Stromal cell of bone marrow (primary cell): Measurements from ENCODE around the gene FAM78B.

Experiments used
- DNase-seq: peaks from one replicate; pipeline ENCODE4 v3.0.0-alpha.2; 2012; ENCODE audit warnings: low read depth

The FAM78B gene

GRCh38 chr1:166164995-166165660 is 1.7 kb downstream of the FAM78B start:
- DNase-seq: no peak

- no peak for DNase-seq
These were observed 2.2 kb downstream of the FAM78B start for GRCh38 chr1:166164646-166164994.

- DNase-seq: no peak
These were observed 7.1 kb downstream of the FAM78B start for GRCh38 chr1:166159656-166160055.

GRCh38 chr1:166156674-166157073 is 10.1 kb downstream of the FAM78B start:
- no peak for DNase-seq

GRCh38 chr1:166155108-166155507 is 11.7 kb downstream of the FAM78B start:
- no peak for DNase-seq

GRCh38 chr1:166153525-166154314 is 13.1 kb downstream of the FAM78B start:
- no peak for DNase-seq

- DNase-seq: no peak
These were observed 13.8 kb downstream of the FAM78B start for GRCh38 chr1:166152978-166153377.

GRCh38 chr1:166151804-166152203 is 15.0 kb downstream of the FAM78B start:
- no peak for DNase-seq

- DNase-seq: no peak
These were observed 21.3 kb downstream of the FAM78B start for GRCh38 chr1:166145499-166145898.

- no peak for DNase-seq
These were observed 24.8 kb downstream of the FAM78B start for GRCh38 chr1:166141969-166142368.

- DNase-seq: no peak
These were observed 26.6 kb downstream of the FAM78B start for GRCh38 chr1:166140251-166140650.

- DNase-seq: no peak
These were observed 27.1 kb downstream of the FAM78B start for GRCh38 chr1:166139735-166140134.

- DNase-seq: no peak
These were observed 30.0 kb downstream of the FAM78B start for GRCh38 chr1:166136699-166137401.

GRCh38 chr1:166136222-166136621 is 30.6 kb downstream of the FAM78B start:
- no peak for DNase-seq

GRCh38 chr1:166133857-166134256 is 32.9 kb downstream of the FAM78B start:
- DNase-seq: no peak

- no peak for DNase-seq
These were observed 33.4 kb downstream of the FAM78B start for GRCh38 chr1:166133276-166133841.

GRCh38 chr1:166132496-166132895 is 34.3 kb downstream of the FAM78B start:
- DNase-seq: no peak

- DNase-seq: no peak
These were observed 37.8 kb downstream of the FAM78B start for GRCh38 chr1:166129006-166129405.

GRCh38 chr1:166128195-166128594 is 38.6 kb downstream of the FAM78B start:
- no peak for DNase-seq

- no peak for DNase-seq
These were observed 39.8 kb downstream of the FAM78B start for GRCh38 chr1:166127003-166127402.

- DNase-seq: no peak
These were observed 43.8 kb downstream of the FAM78B start for GRCh38 chr1:166122873-166123466.

GRCh38 chr1:166121010-166121409 is 45.8 kb downstream of the FAM78B start:
- DNase-seq: no peak
